Heart left ventricle (tissue), 16 donors: ENCODE results near the gene SORCS2. TPM values are rescaled to one million over a fixed set of nuclear protein-coding genes. Genes with fewer than 3 reads are reported as not detected.

Experiments
- ATAC-seq, 4 donors: fragments of 200-7000 bp; cut with Tn5 transposase; one replicate each; pipeline ENCODE4 v1.9.1; 2020 to 2022; ENCODE audit warnings: moderate library complexity in 4 of 4, mild to moderate bottlenecking in 3 of 4, moderate number of reproducible peaks in 1 of 4
- DNase-seq, 5 donors: peaks; one replicate each; pipeline ENCODE4 v3.0.0-alpha.2; 2020
- H3K27ac ChIP-seq, 12 donors: fragments of 200-600 bp; sonication (generic) in 4 of 12; one replicate each; pipeline versions ENCODE4 v1.5.0 to v1.8.0; 2016 to 2022; ENCODE audit warnings: mild to moderate bottlenecking in 2 of 12
- H3K27me3 ChIP-seq, 9 donors: fragments of 200-600 bp; sonication (generic) in 2 of 9; one replicate each; pipeline versions ENCODE4 v1.5.1 to v1.8.0; 2016 to 2022; ENCODE audit warnings: mild to moderate bottlenecking in 3 of 9
- H3K36me3 ChIP-seq, 9 donors: fragments of 200-600 bp; sonication (generic) in 2 of 9; one replicate each; pipeline versions ENCODE4 v1.5.0 to v1.8.0; 2018 to 2022; ENCODE audit warnings: mild to moderate bottlenecking in 2 of 9
- H3K4me1 ChIP-seq, 12 donors: fragments of 200-600 bp; sonication (generic) in 4 of 12; one replicate each; pipeline versions ENCODE4 v1.5.0 to v1.8.0; 2016 to 2022; ENCODE audit warnings: mild to moderate bottlenecking in 3 of 12
- H3K4me3 ChIP-seq, 12 donors: fragments of 200-600 bp; sonication (generic) in 4 of 12; one replicate each; pipeline versions ENCODE4 v1.5.0 to v1.8.0; 2017 to 2022; ENCODE audit warnings: mild to moderate bottlenecking in 9 of 12, moderate library complexity in 4 of 12
- H3K9me3 ChIP-seq, 12 donors: fragments of 200-600 bp; sonication (generic) in 4 of 12; one replicate each; pipeline versions ENCODE4 v1.5.0 to v1.8.0; 2016 to 2022; ENCODE audit warnings: mild to moderate bottlenecking in 1 of 12
- POLR2A ChIP-seq, 2 donors: fragments of 450-650 bp; IDR thresholded peaks; one replicate each; pipeline ENCODE4 v1.6.1; 2017; ENCODE audit warnings: antibody characterized with exemption in 2 of 2, mild to moderate bottlenecking in 2 of 2, moderate library complexity in 2 of 2
- WGBS, 4 donors: extraction: QIAGEN DNeasy Blood & Tissue Kit in 2 of 4; methylation state at CpG; one replicate each; pipeline versions ENCODE4 v1.1.5 to v1.1.7; 2013 to 2018; 5-methylcytosine and 5-hydroxymethylcytosine counted together
- intact Hi-C, 10 donors: fragments of 100-400 bp; cut with DNase I; formaldehyde crosslinking; loops; one replicate each; pipeline versions ENCODE4 v1.11.1 to v1.14.2; 2022
- polyA plus RNA-seq, 2 donors: library from polyadenylated mRNA; stranded (reverse); fragments of 200-250 nt; gene quantifications; one replicate each; pipeline ENCODE4 v1.2.3, GENCODE V29; 2013
- total RNA-seq, 9 donors: library from RNA; depleted of rRNA in 2 of 9; stranded (reverse); fragments of >200 nt in 2 of 9; fragmentation: NEBNext Ultra II Directional in 3 of 9; extraction: Animal tissue kit (Norgen Biotek cat#: 25700) in 3 of 9; gene quantifications; one replicate each; pipeline versions ENCODE4 v1.1.0 to v1.2.4, GENCODE V29; 2016 to 2023
- TF ChIP-seq, protein P1 (sequence below), 12 donors: fragments of 200-600 bp; sonication (generic) in 4 of 12; IDR thresholded peaks; one replicate each; pipeline versions ENCODE4 v1.5.0 to v1.8.0; 2018 to 2022; ENCODE audit warnings: antibody characterized with exemption in 12 of 12, mild to moderate bottlenecking in 5 of 12
- donor health status: ischemic (EF 13 %, LVEDD 7.1; RV severe dilation, severe dysfunction).
- donor health status: healthy with polysubstance abuse.
- donor health status: DM: no; HTN: yes; CAD: no.
- donor health status: DM: no; HTN: no; CAD: no.
- donor health status: ischemic (EF 25% LVEDD 6.9; RV normal size, moderate dysfunction).
- donor health status: ischemic (EF 25% LVEDD 5.7; RV mildly dilated, moderate dysfunction).
- donor health status: healthy.
- donor health status: DM: yes; HTN: yes; CAD: no.
- donor health status: ischemic (EF 35%, LVEDD 5.7; RV mildly dilated, moderate dysfunction).
- donor health status: nonischemic (EF 11% LVEDD 7.7; RV severe dilation, severe dysfunction).
- donor health status: DM: yes; HTN: yes; CAD: no.
- donor health status: PGD.
- donor health status: ischemic (EF 29% LVEDD 5.4; RV normal size, mild dysfunction).
- donor health status: nonischemic (EF 23%, LVEDD 6.1; RV moderate dilation, normal function).

SORCS2 gene
- total and polyA plus RNA-seq, 11 donors, result 0.28 to 5.5 (median 2.4) TPM

- Histone ChIP-seq H3K27ac (no peak overlapping the region), H3K4me1 (peaks cover 0 to 11% (median 6%) of the 10 kb centered on the region in 12 donors), H3K9me3 (no peaks in the 10 kb centered on the region), H3K36me3 (no peaks in the 10 kb centered on the region), H3K27me3 (peaks cover 0 to 4% (median 0%) of the 10 kb centered on the region in 9 donors), H3K4me3 (no peak overlapping the region)
- DNase-seq (peak in 1 of 5 donors; percentile 24), ATAC-seq (no peak)
- intact Hi-C loops, result loop anchor here in 5 of 10 donors (2.0 kb wide), 2 partner anchors 103 to 105 kb away; partner anchors contain the start of gene SORCS2 (in 4 of the 5)
- WGBS, 4 donors, result 66 to 89% (median 74%) methylated on average over 8 to 9 of the region's 9 CpGs
- TF ChIP-seq, protein P1, sequence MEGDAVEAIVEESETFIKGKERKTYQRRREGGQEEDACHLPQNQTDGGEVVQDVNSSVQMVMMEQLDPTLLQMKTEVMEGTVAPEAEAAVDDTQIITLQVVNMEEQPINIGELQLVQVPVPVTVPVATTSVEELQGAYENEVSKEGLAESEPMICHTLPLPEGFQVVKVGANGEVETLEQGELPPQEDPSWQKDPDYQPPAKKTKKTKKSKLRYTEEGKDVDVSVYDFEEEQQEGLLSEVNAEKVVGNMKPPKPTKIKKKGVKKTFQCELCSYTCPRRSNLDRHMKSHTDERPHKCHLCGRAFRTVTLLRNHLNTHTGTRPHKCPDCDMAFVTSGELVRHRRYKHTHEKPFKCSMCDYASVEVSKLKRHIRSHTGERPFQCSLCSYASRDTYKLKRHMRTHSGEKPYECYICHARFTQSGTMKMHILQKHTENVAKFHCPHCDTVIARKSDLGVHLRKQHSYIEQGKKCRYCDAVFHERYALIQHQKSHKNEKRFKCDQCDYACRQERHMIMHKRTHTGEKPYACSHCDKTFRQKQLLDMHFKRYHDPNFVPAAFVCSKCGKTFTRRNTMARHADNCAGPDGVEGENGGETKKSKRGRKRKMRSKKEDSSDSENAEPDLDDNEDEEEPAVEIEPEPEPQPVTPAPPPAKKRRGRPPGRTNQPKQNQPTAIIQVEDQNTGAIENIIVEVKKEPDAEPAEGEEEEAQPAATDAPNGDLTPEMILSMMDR (IDR thresholded peaks at IDR 0.05), result no peak
- no peak for TF ChIP-seq POLR2A (IDR thresholded peaks at IDR 0.05)
Measured at GRCh38 chr4:7297374-7297773, 105.0 kb downstream of the SORCS2 start.

DNA sequence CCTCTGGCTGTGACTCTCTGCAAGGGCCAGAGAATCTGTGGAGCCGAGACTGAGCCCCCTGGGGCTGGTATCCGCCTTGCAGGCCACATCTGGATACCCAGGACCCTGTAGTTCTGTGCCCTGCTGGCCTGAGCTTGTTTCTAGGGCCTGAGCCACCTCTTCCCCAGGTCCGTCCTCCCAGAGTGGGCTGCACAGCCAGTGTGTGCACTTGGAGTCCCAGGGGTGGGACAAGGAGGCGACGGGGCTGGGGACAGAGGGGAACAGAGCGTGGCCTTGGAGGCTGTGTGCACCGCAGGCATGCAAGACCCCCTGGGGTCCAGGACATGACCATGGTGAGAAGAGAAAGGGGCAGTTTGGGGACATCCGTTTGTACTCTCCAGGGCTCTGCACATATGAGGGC lies 105.5 kb downstream of the SORCS2 start:
- WGBS, 4 donors, result 84 to 87% (median 85%) methylated on average over 5 to 8 of the region's 8 CpGs
- no peak for ATAC-seq
- Histone ChIP-seq H3K27me3 (peaks cover 0 to 4% (median 0%) of the 10 kb centered on the region in 9 donors), H3K4me1 (peaks cover 0 to 11% (median 6%) of the 10 kb centered on the region in 12 donors), H3K27ac (no peak overlapping the region), H3K36me3 (no peaks in the 10 kb centered on the region), H3K4me3 (no peak overlapping the region), H3K9me3 (no peaks in the 10 kb centered on the region)
- TF ChIP-seq, protein P1 (IDR thresholded peaks at IDR 0.05), result no peak
- no peak for TF ChIP-seq POLR2A (IDR thresholded peaks at IDR 0.05)
- DNase-seq, result peak in 1 of 5 donors; percentile 46
- intact Hi-C loops, result loop anchor here in 6 of 10 donors (2.0 kb wide), 3 partner anchors 103 to 107 kb away; partner anchors contain the start of gene SORCS2 (in 4 of the 6)

DNA sequence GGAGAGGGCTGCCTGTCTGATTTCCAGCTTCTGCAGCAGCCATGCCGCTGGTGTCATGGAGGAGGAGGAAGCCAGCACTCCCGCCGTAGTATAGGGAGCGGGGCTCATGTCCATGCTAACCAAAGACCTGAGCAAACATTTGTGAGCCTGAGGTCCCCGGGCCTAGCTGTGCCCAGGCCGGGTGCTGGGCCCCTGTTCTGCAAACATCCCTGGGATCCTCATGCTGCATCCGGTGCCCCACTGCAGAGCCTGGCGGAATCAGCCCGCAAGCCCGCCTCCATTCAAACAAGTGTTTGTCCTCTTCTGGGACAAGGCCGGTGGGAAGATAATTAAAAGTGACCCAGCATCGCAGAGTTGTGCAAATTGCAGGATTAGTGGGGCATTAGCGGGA lies 106.3 kb downstream of the SORCS2 start:
- 73 to 92% (median 83%) methylated on average over 10 to 13 of the region's 13 CpGs for WGBS, 4 donors
- intact Hi-C loops, result loop anchor here in 1 of 10 donors (2.0 kb wide), 1 partner anchor 108 kb away; no protein-coding TSS in a partner anchor
- peak in 1 of 5 donors; percentile 39 for DNase-seq
- Histone ChIP-seq H3K27me3 (peaks cover 0 to 4% (median 0%) of the 10 kb centered on the region in 9 donors), H3K36me3 (no peaks in the 10 kb centered on the region), H3K27ac (no peak overlapping the region), H3K4me3 (no peak overlapping the region), H3K4me1 (peaks cover 0 to 11% (median 6%) of the 10 kb centered on the region in 12 donors), H3K9me3 (no peaks in the 10 kb centered on the region)
- TF ChIP-seq POLR2A (IDR thresholded peaks at IDR 0.05), result no peak
- TF ChIP-seq, protein P1 (IDR thresholded peaks at IDR 0.05), result no peak
- no peak for ATAC-seq

- no peaks in the 10 kb centered on the region for H3K36me3 ChIP-seq
- WGBS, 4 donors, result 75 to 80% (median 78%) methylated on average over 30 of the region's 30 CpGs
- intact Hi-C loops, result loop anchor here in 1 of 10 donors (2.0 kb wide), 1 partner anchor 108 kb away; no protein-coding TSS in a partner anchor
Measured at GRCh38 chr4:7299010-7299907, 106.9 kb downstream of the SORCS2 start.

More at GRCh38 chr4:7299010-7299907, 106.9 kb downstream of the SORCS2 start:
- ATAC-seq (no peak), DNase-seq (peak in 1 of 5 donors; percentile 29)
- H3K4me3 ChIP-seq, result no peak overlapping the region
- no peak overlapping the region for H3K27ac ChIP-seq
- TF ChIP-seq POLR2A (IDR thresholded peaks at IDR 0.05), result no peak
- TF ChIP-seq, protein P1 (IDR thresholded peaks at IDR 0.05), result no peak
- H3K9me3 ChIP-seq, result no peaks in the 10 kb centered on the region
- H3K4me1 ChIP-seq, result peaks cover 0 to 11% (median 6%) of the 10 kb centered on the region in 12 donors
- H3K27me3 ChIP-seq, result peaks cover 0 to 4% (median 0%) of the 10 kb centered on the region in 9 donors
